Kidney (tissue), 14 donors: ENCODE data around the gene PRM2. TPM values are rescaled to one million over a fixed set of nuclear protein-coding genes. Genes with fewer than 3 reads are reported as not detected.

Source experiments
- DNase-seq, 5 donors: peaks; one replicate each; pipeline ENCODE4 v3.0.0-alpha.2; 2013 to 2020
- FAIRE-seq: peaks from 2 replicates; lab custom pipeline; 2012; peaks lifted over from hg19 to GRCh38; lab: Jason Lieb, UNC
- H3K27ac ChIP-seq, 2 donors: one replicate each; pipeline ENCODE4 v1.7.0; 2013; ENCODE audit warnings: low read depth in 2 of 2, low read length in 2 of 2, inconsistent platforms in 1 of 2
- H3K27me3 ChIP-seq: one replicate; pipeline ENCODE4 v1.7.1; 2013; ENCODE audit warnings: low read length, inconsistent platforms; ENCODE audit not compliant: control insufficient read depth, insufficient read depth
- H3K36me3 ChIP-seq, 3 donors: one replicate each; pipeline versions ENCODE4 v1.7.0 to v1.7.1; 2013; ENCODE audit warnings: low read length in 3 of 3, control low read depth in 1 of 3, inconsistent platforms in 1 of 3; ENCODE audit not compliant: insufficient read depth in 3 of 3, control insufficient read depth in 2 of 3
- H3K4me1 ChIP-seq, 3 donors: one replicate each; pipeline versions ENCODE4 v1.7.0 to v1.7.1; 2013; ENCODE audit warnings: low read length in 3 of 3, inconsistent platforms in 1 of 3, low read depth in 1 of 3; ENCODE audit not compliant: control insufficient read depth in 2 of 3, insufficient read depth in 2 of 3
- H3K4me3 ChIP-seq, 3 donors: one replicate each; pipeline versions ENCODE4 v1.7.0 to v1.8.1; 2013; ENCODE audit warnings: low read length in 3 of 3, control low read depth in 1 of 3, inconsistent platforms in 1 of 3
- H3K9ac ChIP-seq, 3 donors: one replicate each; pipeline versions ENCODE4 v1.7.0 to v1.7.1; 2013; ENCODE audit warnings: low read length in 3 of 3, control low read depth in 1 of 3, inconsistent platforms in 1 of 3
- H3K9me3 ChIP-seq, 3 donors: one replicate each; pipeline versions ENCODE4 v1.7.0 to v1.7.1; 2013; ENCODE audit warnings: low read length in 3 of 3, control low read depth in 1 of 3, inconsistent platforms in 1 of 3; ENCODE audit not compliant: control insufficient read depth in 2 of 3, insufficient read depth in 1 of 3
- CTCF ChIP-seq: IDR thresholded peaks from 3 replicates; pipeline ENCODE4 v1.5.1; 2012; ENCODE audit warnings: mild to moderate bottlenecking, moderate library complexity, borderline replicate concordance; ENCODE audit not compliant: insufficient read depth; ENCODE audit errors: extremely low read depth
- intact Hi-C: fragments of 100-400 bp; cut with DNase I; formaldehyde crosslinking; loops from one replicate; pipeline ENCODE4 v1.11.1; 2022
- polyA plus RNA-seq: library from polyadenylated mRNA; stranded (reverse); fragments of 350-450 nt; fragmentation: Illumina TruSeq; extraction: RNeasy Lipid Tissue Mini Kit (QIAGEN cat#74804); gene quantifications from one replicate; pipeline ENCODE4 v1.2.3, GENCODE V29; 2014; ENCODE audit warnings: low read depth, low replicate concordance; ENCODE audit not compliant: insufficient read depth
- total RNA-seq: library from RNA; stranded (reverse); fragmentation: NEBNext Ultra II Directional; extraction: Animal tissue kit (Norgen Biotek cat#: 25700); gene quantifications from one replicate; pipeline ENCODE4 v1.2.1, GENCODE V29; 2021
- donor health status: control.
- donor health status: control.
- donor health status: control.
- donor health status: control.
- donor health status: control.
- donor health status: DM: yes; HTN: yes; CAD: no.
- donor health status: Normal renal cell carcinoma (clear cell type).

PRM2 gene
- total and polyA plus RNA-seq, 2 donors from 2014 or later, result not detected

- TF ChIP-seq CTCF, result no peak
- H3K9ac ChIP-seq, result no peak overlapping the region
- no peak overlapping the region for H3K27ac ChIP-seq
- H3K4me1 ChIP-seq, result no peaks in the 10 kb centered on the region
- H3K9me3 ChIP-seq, result no peaks in the 10 kb centered on the region
- no peaks in the 10 kb centered on the region for H3K27me3 ChIP-seq
- no peak for FAIRE-seq
- DNase-seq, result no peak
- no peak overlapping the region for H3K4me3 ChIP-seq
- intact Hi-C loops, result no loop called here
- H3K36me3 ChIP-seq, result no peaks in the 10 kb centered on the region
Measured at GRCh38 chr16:11274964-11275363, 1.3 kb downstream of the PRM2 start.

GRCh38 chr16:11273721-11274324 lies 2.5 kb downstream of the PRM2 start:
- no peaks in the 10 kb centered on the region for H3K4me1 ChIP-seq
- no peak for TF ChIP-seq CTCF
- FAIRE-seq (no peak), DNase-seq (peak in 4 of 5 donors; percentile 82 to 96 (median 90))
- no peak overlapping the region for H3K9ac ChIP-seq
- H3K27me3 ChIP-seq, result no peaks in the 10 kb centered on the region
- H3K36me3 ChIP-seq, result no peaks in the 10 kb centered on the region
- intact Hi-C loops, result no loop called here
- H3K9me3 ChIP-seq, result no peaks in the 10 kb centered on the region
- no peak overlapping the region for H3K27ac ChIP-seq
- no peak overlapping the region for H3K4me3 ChIP-seq

- H3K4me1 ChIP-seq, result no peaks in the 10 kb centered on the region
- H3K9ac ChIP-seq, result no peak within 1 kb of the TSS
- intact Hi-C loops, result no loop called here
- FAIRE-seq, result no peak
- TF ChIP-seq CTCF, result no peak
- H3K27ac ChIP-seq, result no peak within 1 kb of the TSS
- no peaks in the 10 kb centered on the region for H3K36me3 ChIP-seq
- H3K4me3 ChIP-seq, result no peak within 1 kb of the TSS
- H3K27me3 ChIP-seq, result no peaks in the 10 kb centered on the region
- no peaks in the 10 kb centered on the region for H3K9me3 ChIP-seq
- no peak for DNase-seq
Measured at GRCh38 chr16:11272921-11273720, 3.2 kb downstream of the PRM2 start, which contains the start of gene PRM3. PRM3 (minus strand) TSS chr16:11273629; CDS start chr16:11273595, 34 bp downstream.
